H54 (cell line): Measurements from ENCODE around the gene NMNAT3.

Experiments
- DNase-seq: peaks from one replicate; pipeline ENCODE4 v3.0.0; 2011; ENCODE audit warnings: low spot score, mixed read lengths; ENCODE audit not compliant: insufficient read length
- FAIRE-seq: peaks from 3 replicates; lab custom pipeline; 2011; peaks lifted over from hg19 to GRCh38; lab: Jason Lieb, UNC
- POLR2A ChIP-seq: IDR thresholded peaks from 2 replicates; pipeline ENCODE4 v1.6.1; 2011; ENCODE audit warnings: low read depth, mild to moderate bottlenecking, low read length

The NMNAT3 gene

DNA sequence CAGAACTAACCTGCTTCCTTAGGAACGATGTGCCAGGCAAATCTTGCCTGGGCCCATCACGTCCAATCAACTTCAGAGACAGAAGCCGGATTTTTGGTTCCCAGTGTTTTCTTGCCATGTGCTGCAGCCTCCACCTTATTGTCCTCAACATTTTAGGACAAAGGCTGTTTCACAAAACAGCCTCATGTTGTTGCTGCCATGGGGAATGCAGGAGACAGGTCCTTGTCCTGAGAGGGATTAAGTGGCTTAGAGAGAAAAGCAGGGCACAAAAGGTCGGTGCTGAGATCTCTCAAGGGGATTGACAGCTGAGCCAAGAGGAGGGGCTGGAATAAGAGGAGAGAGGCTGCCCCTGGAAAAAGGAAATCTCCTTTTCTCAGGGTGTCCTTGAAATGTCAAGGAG lies 11.3 kb upstream of the NMNAT3 start:
- no peak for TF ChIP-seq POLR2A

DNA sequence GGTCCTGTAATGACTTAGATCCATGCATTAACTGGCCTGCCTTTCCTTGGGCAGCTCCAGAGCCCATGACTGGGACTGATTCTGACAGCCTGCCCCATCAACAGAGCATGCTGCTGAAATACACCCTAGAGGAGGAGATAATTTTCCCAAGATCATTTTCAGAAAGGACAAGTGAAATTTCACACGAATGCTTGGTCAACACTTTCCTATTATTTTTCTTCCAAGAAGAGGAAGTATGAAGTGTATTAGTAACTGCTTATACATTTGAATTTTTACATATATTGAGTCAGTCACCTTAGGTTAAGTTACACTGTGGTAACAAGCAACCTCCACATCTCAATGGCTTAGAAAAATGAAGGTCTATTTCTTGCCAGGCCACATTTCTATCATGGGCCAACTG lies 9.7 kb upstream of the NMNAT3 start:
- no peak for DNase-seq
- TF ChIP-seq POLR2A, result no peak
- FAIRE-seq, result no peak

More for the DNA sequence above, 11.3 kb upstream of the NMNAT3 start:
- FAIRE-seq (no peak), DNase-seq (no peak)

DNA sequence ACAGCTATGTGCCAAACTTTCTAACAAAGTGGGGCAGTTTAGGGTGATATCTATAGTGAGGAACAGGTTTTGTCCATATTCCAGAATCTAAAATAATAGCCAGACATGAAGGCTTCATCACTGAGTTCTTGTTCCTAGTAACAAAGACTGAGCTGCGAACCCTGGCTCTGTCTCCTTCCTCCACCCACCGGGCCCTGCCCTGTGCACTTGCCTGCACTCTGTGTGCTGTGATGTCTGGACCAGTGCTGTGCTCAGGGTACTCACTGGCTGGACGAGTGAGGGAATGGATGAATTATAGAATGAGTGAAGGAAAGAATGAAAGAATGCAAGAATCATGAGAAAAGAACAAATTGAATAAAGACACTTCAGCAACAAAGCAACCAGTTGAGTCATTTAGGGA lies 8.9 kb upstream of the NMNAT3 start:
- no peak for TF ChIP-seq POLR2A
- no peak for FAIRE-seq
- DNase-seq, result no peak

GRCh38 chr3:139686206-139686605 lies 8.4 kb upstream of the NMNAT3 start:
- no peak for TF ChIP-seq POLR2A
- no peak for FAIRE-seq
- DNase-seq, result no peak

DNA sequence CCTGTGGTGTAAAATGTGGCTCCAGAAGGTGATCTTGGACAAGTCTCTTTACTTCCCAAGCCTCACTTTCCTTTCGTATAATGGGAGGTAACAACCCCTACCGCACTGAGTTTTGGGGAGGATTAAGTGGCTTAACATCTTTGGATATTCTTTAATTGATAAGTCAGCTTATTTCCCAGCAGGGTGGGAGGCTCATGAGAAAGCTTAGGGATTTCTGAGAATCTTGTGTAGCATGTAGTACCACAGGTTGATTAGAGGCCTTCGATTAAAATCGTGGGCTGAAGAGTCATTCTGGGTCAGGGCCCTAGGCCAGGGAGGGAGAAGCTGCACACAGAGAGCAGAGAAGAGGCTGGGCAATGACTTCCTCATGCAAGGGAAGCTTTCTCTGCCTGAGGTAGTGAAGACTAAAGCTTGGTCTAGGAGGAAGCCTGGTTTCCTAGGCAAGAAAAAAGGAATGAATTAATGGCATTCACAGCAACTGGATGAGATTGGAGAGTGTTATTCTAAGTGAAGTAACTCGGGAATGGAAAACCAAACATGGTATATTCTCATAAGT lies 1.5 kb upstream of the NMNAT3 start:
- FAIRE-seq (no peak), DNase-seq (no peak)
- TF ChIP-seq POLR2A, result no peak

GRCh38 chr3:139676632-139677387 lies 962 bp downstream of the NMNAT3 start:
- no peak for FAIRE-seq
- TF ChIP-seq POLR2A, result no peak
- DNase-seq, result no peak

GRCh38 chr3:139676108-139676507 lies 1.7 kb downstream of the NMNAT3 start:
- FAIRE-seq, result no peak
- no peak for DNase-seq
- TF ChIP-seq POLR2A, result no peak

DNA sequence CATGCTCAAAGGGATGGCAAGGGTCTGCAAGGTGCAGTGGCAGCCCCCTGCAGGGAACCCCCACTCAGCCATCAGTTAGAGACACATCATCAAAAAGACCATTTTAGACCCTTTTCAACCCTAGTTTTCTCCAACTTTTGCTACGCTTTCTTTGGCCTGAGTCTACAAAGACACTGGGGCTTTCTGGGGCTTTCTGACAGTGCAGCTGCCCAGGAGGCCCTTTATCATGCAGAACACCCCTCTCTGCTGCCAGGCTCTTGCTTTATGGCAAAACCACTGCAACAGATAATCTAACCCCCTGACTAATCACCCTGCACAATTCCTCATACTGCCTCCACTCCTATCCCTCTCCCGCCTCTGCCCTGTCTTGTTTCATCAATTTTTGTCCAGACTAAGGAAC lies 2.4 kb downstream of the NMNAT3 start:
- FAIRE-seq, result no peak
- TF ChIP-seq POLR2A, result no peak
- DNase-seq, result no peak

DNA sequence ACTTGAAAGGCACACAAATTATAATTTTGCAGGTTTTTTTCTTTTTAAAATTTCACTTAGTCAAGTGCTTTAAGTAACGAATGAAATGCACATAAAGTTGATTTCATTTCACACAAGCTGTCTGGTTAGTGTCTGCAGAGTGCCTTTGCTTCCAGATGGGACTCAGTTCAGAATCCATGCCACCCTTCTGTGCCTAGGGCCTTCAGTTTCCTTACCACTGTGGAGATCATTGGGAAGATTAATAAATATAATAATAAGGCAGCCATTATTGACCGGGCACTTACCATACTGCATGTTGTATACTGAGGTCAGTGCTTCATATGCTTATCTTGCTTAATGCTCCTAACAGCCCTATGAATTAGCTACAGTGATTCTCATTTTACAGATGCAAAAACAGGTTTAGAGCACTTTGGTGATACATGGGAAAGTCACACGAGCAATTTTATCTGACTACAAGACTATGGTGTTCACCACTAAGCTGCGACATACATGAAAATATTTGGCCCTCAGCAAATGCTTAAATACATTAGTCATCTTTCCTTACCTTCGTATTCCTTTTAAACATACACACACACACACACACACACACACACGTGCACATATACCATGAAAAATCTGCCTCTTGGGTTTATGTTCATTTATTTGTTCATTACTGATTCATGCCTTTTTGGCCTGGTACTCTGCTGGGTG lies 3.1 kb downstream of the NMNAT3 start:
- no peak for FAIRE-seq
- no peak for DNase-seq
- TF ChIP-seq POLR2A, result no peak

DNA sequence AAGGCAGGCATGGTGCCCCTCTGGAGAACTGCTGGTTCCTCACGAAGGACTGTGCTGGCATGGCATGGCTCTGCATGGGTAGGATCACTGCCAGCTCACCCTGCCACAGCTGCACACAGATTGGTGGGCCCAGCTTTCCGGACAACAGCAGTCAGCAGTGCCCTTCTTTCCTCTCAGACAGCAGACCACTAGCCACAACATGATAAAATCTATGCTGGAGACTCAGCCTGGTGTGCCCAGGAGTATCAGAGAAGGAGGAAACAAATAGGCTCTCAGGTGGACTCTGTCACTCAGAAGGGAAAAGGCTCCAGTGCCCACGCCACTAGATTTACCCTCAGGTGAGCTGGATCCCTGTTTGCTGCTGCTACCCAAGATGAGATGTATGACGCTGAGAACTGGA lies 4.9 kb downstream of the NMNAT3 start:
- DNase-seq, result no peak
- no peak for TF ChIP-seq POLR2A
- no peak for FAIRE-seq

DNA sequence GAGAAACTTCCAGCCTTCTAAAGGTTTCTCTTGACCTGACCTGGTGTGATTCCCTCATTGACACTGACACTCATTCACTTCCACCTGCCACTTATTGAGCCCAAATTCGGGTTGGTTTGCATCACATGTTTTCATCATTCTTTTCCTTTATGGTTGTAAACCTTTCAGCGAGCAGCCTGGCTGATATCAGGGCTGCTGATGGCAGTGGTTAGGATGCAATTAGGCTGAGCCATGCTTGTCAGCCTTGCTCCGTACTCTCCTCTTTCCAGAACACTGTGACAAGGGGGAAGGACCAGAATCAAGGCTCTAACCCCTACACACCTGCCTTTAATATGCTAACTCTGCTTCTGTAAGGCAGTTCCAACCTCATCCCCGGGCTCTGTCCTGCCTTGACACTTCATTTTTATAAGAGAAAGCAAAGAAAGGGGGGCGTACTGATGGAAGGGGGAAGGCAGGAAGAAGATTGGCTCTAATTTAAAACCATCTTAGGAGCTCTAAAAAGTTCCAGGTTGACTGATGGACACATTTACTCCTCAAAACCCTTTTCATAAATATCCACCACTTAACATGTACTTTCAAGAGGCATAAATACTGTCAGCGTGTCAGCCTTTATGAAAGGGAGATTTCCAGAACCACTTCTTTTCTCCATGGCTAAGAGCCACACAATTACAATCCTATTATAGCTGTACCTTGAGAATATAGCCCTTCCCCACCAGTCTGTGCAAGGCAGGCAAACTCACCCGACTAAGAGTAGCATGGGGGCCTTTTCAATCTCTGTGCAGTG lies 5.7 kb downstream of the NMNAT3 start:
- FAIRE-seq (no peak), DNase-seq (no peak)
- TF ChIP-seq POLR2A, result no peak

- no peak for TF ChIP-seq POLR2A
- DNase-seq, result no peak
- FAIRE-seq, result no peak
These were observed 6.7 kb downstream of the NMNAT3 start for GRCh38 chr3:139671107-139671506.

DNA sequence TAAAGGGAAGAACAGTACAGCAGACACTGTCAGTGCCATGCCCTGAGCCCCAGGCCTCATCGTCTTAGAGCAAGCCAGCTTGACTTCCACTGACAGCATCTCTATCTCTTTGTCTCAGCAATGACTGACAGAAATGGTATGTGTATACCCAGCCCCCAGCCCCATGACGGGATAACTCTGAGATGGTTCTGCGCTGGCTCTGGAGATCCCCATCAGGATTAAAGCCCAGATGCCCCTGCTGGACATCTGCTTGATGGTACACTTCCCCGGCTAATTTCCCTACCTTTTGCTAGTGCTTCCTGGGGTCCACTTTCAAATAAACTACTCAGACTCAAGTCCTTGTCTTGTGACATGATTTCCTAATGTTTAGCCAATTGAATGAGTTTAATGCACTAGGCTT lies 7.6 kb downstream of the NMNAT3 start:
- no peak for DNase-seq
- no peak for TF ChIP-seq POLR2A
- no peak for FAIRE-seq

GRCh38 chr3:139668332-139668731 lies 9.4 kb downstream of the NMNAT3 start:
- FAIRE-seq (no peak), DNase-seq (no peak)
- TF ChIP-seq POLR2A, result no peak

GRCh38 chr3:139664958-139665357 lies 12.8 kb downstream of the NMNAT3 start:
- no peak for DNase-seq
- no peak for FAIRE-seq
- TF ChIP-seq POLR2A, result no peak
